22Rv1 (cell line): ENCODE measurements around the gene ITIH6.

Source experiments
- CTCF ChIP-seq: fragments of 450-650 bp; IDR thresholded peaks from 2 replicates; pipeline ENCODE4 v1.5.1; 2017; ENCODE audit warnings: mild to moderate bottlenecking
- ZFX ChIP-seq: fragments of 450-650 bp; IDR thresholded peaks from 2 replicates; pipeline ENCODE4 v1.6.1; 2017; ENCODE audit warnings: antibody characterized with exemption, borderline replicate concordance

DNA sequence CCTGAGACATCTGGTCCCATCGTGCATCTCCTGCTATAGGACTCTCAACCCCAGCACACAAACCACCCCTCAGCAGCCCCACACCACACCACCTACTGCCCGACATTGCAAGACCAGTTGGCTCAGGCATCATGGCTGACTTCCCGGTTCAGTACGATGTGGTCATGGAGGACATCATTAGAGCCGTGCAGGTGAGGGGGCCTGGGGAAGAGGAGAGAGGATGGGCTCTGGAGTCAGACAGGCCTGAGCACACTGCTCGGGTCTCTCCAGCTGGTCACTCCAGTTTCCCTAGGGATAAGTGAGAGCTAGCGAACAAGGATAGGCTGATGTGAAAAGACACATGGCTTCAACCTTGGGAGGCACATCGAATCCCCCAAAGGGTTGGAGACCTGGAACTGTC lies 26.7 kb upstream of the ITIH6 start:
- no peak for TF ChIP-seq CTCF
- TF ChIP-seq ZFX: no peak
